Kidney (tissue), 14 donors: ENCODE data around the gene DEUP1. TPM values are rescaled to one million over a fixed set of nuclear protein-coding genes. Genes with fewer than 3 reads are reported as not detected.

Experiments used
- DNase-seq, 5 donors: peaks; one replicate each; pipeline ENCODE4 v3.0.0-alpha.2; 2013 to 2020
- FAIRE-seq: peaks from 2 replicates; lab custom pipeline; 2012; peaks lifted over from hg19 to GRCh38; lab: Jason Lieb, UNC
- H3K27ac ChIP-seq, 2 donors: one replicate each; pipeline ENCODE4 v1.7.0; 2013; ENCODE audit warnings: low read depth in 2 of 2, low read length in 2 of 2, inconsistent platforms in 1 of 2
- H3K27me3 ChIP-seq: one replicate; pipeline ENCODE4 v1.7.1; 2013; ENCODE audit warnings: low read length, inconsistent platforms; ENCODE audit not compliant: control insufficient read depth, insufficient read depth
- H3K36me3 ChIP-seq, 3 donors: one replicate each; pipeline versions ENCODE4 v1.7.0 to v1.7.1; 2013; ENCODE audit warnings: low read length in 3 of 3, control low read depth in 1 of 3, inconsistent platforms in 1 of 3; ENCODE audit not compliant: insufficient read depth in 3 of 3, control insufficient read depth in 2 of 3
- H3K4me1 ChIP-seq, 3 donors: one replicate each; pipeline versions ENCODE4 v1.7.0 to v1.7.1; 2013; ENCODE audit warnings: low read length in 3 of 3, inconsistent platforms in 1 of 3, low read depth in 1 of 3; ENCODE audit not compliant: control insufficient read depth in 2 of 3, insufficient read depth in 2 of 3
- H3K4me3 ChIP-seq, 3 donors: one replicate each; pipeline versions ENCODE4 v1.7.0 to v1.8.1; 2013; ENCODE audit warnings: low read length in 3 of 3, control low read depth in 1 of 3, inconsistent platforms in 1 of 3
- H3K9ac ChIP-seq, 3 donors: one replicate each; pipeline versions ENCODE4 v1.7.0 to v1.7.1; 2013; ENCODE audit warnings: low read length in 3 of 3, control low read depth in 1 of 3, inconsistent platforms in 1 of 3
- H3K9me3 ChIP-seq, 3 donors: one replicate each; pipeline versions ENCODE4 v1.7.0 to v1.7.1; 2013; ENCODE audit warnings: low read length in 3 of 3, control low read depth in 1 of 3, inconsistent platforms in 1 of 3; ENCODE audit not compliant: control insufficient read depth in 2 of 3, insufficient read depth in 1 of 3
- intact Hi-C: fragments of 100-400 bp; cut with DNase I; formaldehyde crosslinking; loops from one replicate; pipeline ENCODE4 v1.11.1; 2022
- polyA plus RNA-seq: library from polyadenylated mRNA; stranded (reverse); fragments of 350-450 nt; fragmentation: Illumina TruSeq; extraction: RNeasy Lipid Tissue Mini Kit (QIAGEN cat#74804); gene quantifications from one replicate; pipeline ENCODE4 v1.2.3, GENCODE V29; 2014; ENCODE audit warnings: low read depth, low replicate concordance; ENCODE audit not compliant: insufficient read depth
- total RNA-seq: library from RNA; stranded (reverse); fragmentation: NEBNext Ultra II Directional; extraction: Animal tissue kit (Norgen Biotek cat#: 25700); gene quantifications from one replicate; pipeline ENCODE4 v1.2.1, GENCODE V29; 2021
- TF ChIP-seq, protein P1 (sequence below): IDR thresholded peaks from 3 replicates; pipeline ENCODE4 v1.5.1; 2012; ENCODE audit warnings: mild to moderate bottlenecking, moderate library complexity, borderline replicate concordance; ENCODE audit not compliant: insufficient read depth; ENCODE audit errors: extremely low read depth
- donor health status: control.
- donor health status: control.
- donor health status: control.
- donor health status: control.
- donor health status: control.
- donor health status: DM: yes; HTN: yes; CAD: no.
- donor health status: Normal renal cell carcinoma (clear cell type).

The DEUP1 gene
- total and polyA plus RNA-seq, 2 donors from 2014 or later, result 0.57 to 0.88 TPM

GRCh38 chr11:93396316-93396715, 65.8 kb downstream of the DEUP1 start:
- H3K4me3 ChIP-seq, result no peak overlapping the region
- no peak overlapping the region for H3K27ac ChIP-seq
- intact Hi-C loops, result no loop called here
- no peaks in the 10 kb centered on the region for H3K4me1 ChIP-seq
- no peaks in the 10 kb centered on the region for H3K36me3 ChIP-seq
- FAIRE-seq (no peak), DNase-seq (no peak)
- H3K9ac ChIP-seq, result no peak overlapping the region
- TF ChIP-seq, protein P1, sequence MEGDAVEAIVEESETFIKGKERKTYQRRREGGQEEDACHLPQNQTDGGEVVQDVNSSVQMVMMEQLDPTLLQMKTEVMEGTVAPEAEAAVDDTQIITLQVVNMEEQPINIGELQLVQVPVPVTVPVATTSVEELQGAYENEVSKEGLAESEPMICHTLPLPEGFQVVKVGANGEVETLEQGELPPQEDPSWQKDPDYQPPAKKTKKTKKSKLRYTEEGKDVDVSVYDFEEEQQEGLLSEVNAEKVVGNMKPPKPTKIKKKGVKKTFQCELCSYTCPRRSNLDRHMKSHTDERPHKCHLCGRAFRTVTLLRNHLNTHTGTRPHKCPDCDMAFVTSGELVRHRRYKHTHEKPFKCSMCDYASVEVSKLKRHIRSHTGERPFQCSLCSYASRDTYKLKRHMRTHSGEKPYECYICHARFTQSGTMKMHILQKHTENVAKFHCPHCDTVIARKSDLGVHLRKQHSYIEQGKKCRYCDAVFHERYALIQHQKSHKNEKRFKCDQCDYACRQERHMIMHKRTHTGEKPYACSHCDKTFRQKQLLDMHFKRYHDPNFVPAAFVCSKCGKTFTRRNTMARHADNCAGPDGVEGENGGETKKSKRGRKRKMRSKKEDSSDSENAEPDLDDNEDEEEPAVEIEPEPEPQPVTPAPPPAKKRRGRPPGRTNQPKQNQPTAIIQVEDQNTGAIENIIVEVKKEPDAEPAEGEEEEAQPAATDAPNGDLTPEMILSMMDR, result no peak
- no peaks in the 10 kb centered on the region for H3K9me3 ChIP-seq
- no peaks in the 10 kb centered on the region for H3K27me3 ChIP-seq

GRCh38 chr11:93403930-93404329, 73.4 kb downstream of the DEUP1 start:
- Histone ChIP-seq H3K4me1 (no peaks in the 10 kb centered on the region), H3K36me3 (no peaks in the 10 kb centered on the region), H3K27ac (no peak overlapping the region), H3K9me3 (no peaks in the 10 kb centered on the region), H3K4me3 (no peak overlapping the region), H3K27me3 (no peaks in the 10 kb centered on the region), H3K9ac (no peak overlapping the region)
- DNase-seq (no peak), FAIRE-seq (no peak)
- TF ChIP-seq, protein P1, result no peak
- intact Hi-C loops, result no loop called here

- Histone ChIP-seq H3K4me3 (no peak overlapping the region), H3K27me3 (no peaks in the 10 kb centered on the region), H3K9me3 (no peaks in the 10 kb centered on the region), H3K36me3 (no peaks in the 10 kb centered on the region), H3K9ac (no peak overlapping the region), H3K4me1 (no peaks in the 10 kb centered on the region), H3K27ac (no peak overlapping the region)
- DNase-seq (no peak), FAIRE-seq (no peak)
- intact Hi-C loops, result no loop called here
- TF ChIP-seq, protein P1, result no peak
Measured at GRCh38 chr11:93407777-93408401, 77.3 kb downstream of the DEUP1 start.

- TF ChIP-seq, protein P1, result no peak
- DNase-seq, result no peak
- no peaks in the 10 kb centered on the region for H3K9me3 ChIP-seq
- no peak overlapping the region for H3K4me3 ChIP-seq
- no peaks in the 10 kb centered on the region for H3K36me3 ChIP-seq
- H3K27me3 ChIP-seq, result no peaks in the 10 kb centered on the region
- intact Hi-C loops, result no loop called here
- no peak overlapping the region for H3K9ac ChIP-seq
- FAIRE-seq, result no peak
- H3K27ac ChIP-seq, result no peak overlapping the region
- no peaks in the 10 kb centered on the region for H3K4me1 ChIP-seq
Measured at GRCh38 chr11:93410441-93410840, 79.9 kb downstream of the DEUP1 start.
